ENCODE results near the gene MUTYH. TPM values are rescaled to one million over a fixed set of nuclear protein-coding genes. Genes with fewer than 3 reads are reported as not detected.

MUTYH gene
- polyA plus RNA-seq, 2 donors, result 12.2 to 21.8 TPM

DNA sequence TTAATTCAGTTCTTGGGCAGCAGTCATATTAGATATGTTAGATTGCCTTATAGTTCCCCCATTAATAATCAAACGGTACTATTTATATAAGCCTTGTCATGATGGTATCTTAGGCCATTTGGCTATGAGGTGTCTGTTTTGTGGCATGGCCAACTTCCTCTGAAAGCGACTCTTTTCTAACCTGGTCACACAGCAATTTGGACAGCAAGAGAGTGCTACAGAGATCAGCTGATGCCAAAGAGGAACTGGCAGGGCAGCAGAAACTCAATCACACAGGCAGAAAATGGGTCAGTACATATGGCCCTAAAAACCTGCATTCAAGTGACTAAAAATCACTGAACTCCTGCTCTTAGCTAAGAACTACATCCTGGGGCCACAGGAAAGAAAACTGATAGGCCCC is 13.4 kb upstream of the MUTYH start:
- no peaks in the 10 kb centered on the region for H3K36me3 ChIP-seq (ENCODE audit: control insufficient read depth in 2 of 2, insufficient read depth in 2 of 2, low read length in 1 of 2)
- 67 to 79% methylated on average over 2 of the region's 2 CpGs for WGBS, 2 donors

GRCh38 chr1:45351508-45351907 is 11.3 kb upstream of the MUTYH start:
- Histone ChIP-seq H3K27ac (ENCODE audit: low read depth in 2 of 2, low read length in 1 of 2) (no peak overlapping the region), H3K36me3 (ENCODE audit: control insufficient read depth in 2 of 2, insufficient read depth in 2 of 2, low read length in 1 of 2) (no peaks in the 10 kb centered on the region), H3K4me1 (ENCODE audit: control insufficient read depth in 2 of 2, insufficient read depth in 2 of 2, low read length in 1 of 2) (peaks cover 3 to 7% of the 10 kb centered on the region in 2 donors), H3K27me3 (ENCODE audit: control insufficient read depth in 1 of 2, insufficient read depth in 2 of 2, low read length in 2 of 2) (no peaks in the 10 kb centered on the region), H3K4me3 (ENCODE audit: low read depth in 1 of 2, low read length in 2 of 2) (no peak overlapping the region), H3K9me3 (ENCODE audit: control insufficient read depth in 2 of 2, insufficient read depth in 1 of 2, low read depth in 1 of 2, low read length in 1 of 2) (no peaks in the 10 kb centered on the region)
- 86 to 91% methylated on average over 5 of the region's 5 CpGs for WGBS, 2 donors

More for the DNA sequence above, 13.4 kb upstream of the MUTYH start:
- H3K27me3 ChIP-seq (ENCODE audit: control insufficient read depth in 1 of 2, insufficient read depth in 2 of 2, low read length in 2 of 2), result no peaks in the 10 kb centered on the region
- no peaks in the 10 kb centered on the region for H3K9me3 ChIP-seq (ENCODE audit: control insufficient read depth in 2 of 2, insufficient read depth in 1 of 2, low read depth in 1 of 2, low read length in 1 of 2)
- H3K4me3 ChIP-seq (ENCODE audit: low read depth in 1 of 2, low read length in 2 of 2), result no peak overlapping the region
- H3K4me1 ChIP-seq (ENCODE audit: control insufficient read depth in 2 of 2, insufficient read depth in 2 of 2, low read length in 1 of 2), result no peaks in the 10 kb centered on the region
- no peak overlapping the region for H3K27ac ChIP-seq (ENCODE audit: low read depth in 2 of 2, low read length in 1 of 2)

GRCh38 chr1:45348966-45349677 is 8.9 kb upstream of the MUTYH start:
- Histone ChIP-seq H3K36me3 (ENCODE audit: control insufficient read depth in 2 of 2, insufficient read depth in 2 of 2, low read length in 1 of 2) (peaks cover 4 to 12% of the 10 kb centered on the region in 2 donors), H3K9me3 (ENCODE audit: control insufficient read depth in 2 of 2, insufficient read depth in 1 of 2, low read depth in 1 of 2, low read length in 1 of 2) (no peaks in the 10 kb centered on the region), H3K27ac (ENCODE audit: low read depth in 2 of 2, low read length in 1 of 2) (peak overlapping the region; percentile 75 to 84), H3K27me3 (ENCODE audit: control insufficient read depth in 1 of 2, insufficient read depth in 2 of 2, low read length in 2 of 2) (no peaks in the 10 kb centered on the region), H3K4me3 (ENCODE audit: low read depth in 1 of 2, low read length in 2 of 2) (no peak overlapping the region), H3K4me1 (ENCODE audit: control insufficient read depth in 2 of 2, insufficient read depth in 2 of 2, low read length in 1 of 2) (peaks cover 3 to 7% of the 10 kb centered on the region in 2 donors)
- 27 to 44% methylated on average over 3 of the region's 3 CpGs for WGBS, 2 donors

GRCh38 chr1:45348609-45348965 is 8.3 kb upstream of the MUTYH start:
- Histone ChIP-seq H3K4me1 (ENCODE audit: control insufficient read depth in 2 of 2, insufficient read depth in 2 of 2, low read length in 1 of 2) (peaks cover 3 to 7% of the 10 kb centered on the region in 2 donors), H3K36me3 (ENCODE audit: control insufficient read depth in 2 of 2, insufficient read depth in 2 of 2, low read length in 1 of 2) (peaks cover 5 to 13% of the 10 kb centered on the region in 2 donors), H3K9me3 (ENCODE audit: control insufficient read depth in 2 of 2, insufficient read depth in 1 of 2, low read depth in 1 of 2, low read length in 1 of 2) (no peaks in the 10 kb centered on the region), H3K27ac (ENCODE audit: low read depth in 2 of 2, low read length in 1 of 2) (peak overlapping the region; percentile 75 to 84), H3K27me3 (ENCODE audit: control insufficient read depth in 1 of 2, insufficient read depth in 2 of 2, low read length in 2 of 2) (no peaks in the 10 kb centered on the region), H3K4me3 (ENCODE audit: low read depth in 1 of 2, low read length in 2 of 2) (no peak overlapping the region)
- 16 to 41% methylated on average over 1 of the region's 1 CpG for WGBS, 2 donors

GRCh38 chr1:45348020-45348419 is 7.8 kb upstream of the MUTYH start:
- peaks cover 11 to 16% of the 10 kb centered on the region in 2 donors for H3K36me3 ChIP-seq (ENCODE audit: control insufficient read depth in 2 of 2, insufficient read depth in 2 of 2, low read length in 1 of 2)
- H3K9me3 ChIP-seq (ENCODE audit: control insufficient read depth in 2 of 2, insufficient read depth in 1 of 2, low read depth in 1 of 2, low read length in 1 of 2), result no peaks in the 10 kb centered on the region
- no peak overlapping the region for H3K4me3 ChIP-seq (ENCODE audit: low read depth in 1 of 2, low read length in 2 of 2)
- peak overlapping the region in 1 of 2 donors; percentile 80 for H3K27ac ChIP-seq (ENCODE audit: low read depth in 2 of 2, low read length in 1 of 2)
- no peaks in the 10 kb centered on the region for H3K27me3 ChIP-seq (ENCODE audit: control insufficient read depth in 1 of 2, insufficient read depth in 2 of 2, low read length in 2 of 2)
- 95 to 97% methylated on average over 2 of the region's 2 CpGs for WGBS, 2 donors
- peaks cover 3 to 7% of the 10 kb centered on the region in 2 donors for H3K4me1 ChIP-seq (ENCODE audit: control insufficient read depth in 2 of 2, insufficient read depth in 2 of 2, low read length in 1 of 2)

DNA sequence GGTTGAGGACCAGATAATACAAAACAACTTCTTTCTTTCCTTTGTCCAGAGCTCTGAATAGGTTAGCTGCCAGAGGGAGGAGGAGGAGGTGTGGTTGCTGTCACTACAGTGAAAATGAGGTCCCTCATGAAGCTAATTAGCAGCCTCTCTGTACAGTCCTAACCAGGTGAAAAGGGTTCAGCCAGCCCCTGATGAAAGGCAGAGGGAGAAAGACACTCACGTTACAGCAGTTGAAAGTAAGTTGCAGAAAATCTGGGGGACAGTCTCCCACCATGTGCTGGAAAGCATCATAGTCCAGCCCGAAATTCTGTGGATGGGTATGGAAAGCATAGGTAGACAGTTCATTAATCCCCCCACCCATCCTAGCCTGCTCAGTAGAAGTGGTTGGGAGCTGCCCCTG is 6.2 kb upstream of the MUTYH start:
- no peaks in the 10 kb centered on the region for H3K9me3 ChIP-seq (ENCODE audit: control insufficient read depth in 2 of 2, insufficient read depth in 1 of 2, low read depth in 1 of 2, low read length in 1 of 2)
- H3K4me3 ChIP-seq (ENCODE audit: low read depth in 1 of 2, low read length in 2 of 2), result no peak overlapping the region
- H3K36me3 ChIP-seq (ENCODE audit: control insufficient read depth in 2 of 2, insufficient read depth in 2 of 2, low read length in 1 of 2), result peaks cover 22 to 29% of the 10 kb centered on the region in 2 donors
- WGBS, 2 donors, result 91 to 94% methylated on average over 2 of the region's 2 CpGs
- H3K4me1 ChIP-seq (ENCODE audit: control insufficient read depth in 2 of 2, insufficient read depth in 2 of 2, low read length in 1 of 2), result peaks cover 3 to 7% of the 10 kb centered on the region in 2 donors
- no peak overlapping the region for H3K27ac ChIP-seq (ENCODE audit: low read depth in 2 of 2, low read length in 1 of 2)
- H3K27me3 ChIP-seq (ENCODE audit: control insufficient read depth in 1 of 2, insufficient read depth in 2 of 2, low read length in 2 of 2), result no peaks in the 10 kb centered on the region

- Histone ChIP-seq H3K36me3 (ENCODE audit: control insufficient read depth in 2 of 2, insufficient read depth in 2 of 2, low read length in 1 of 2) (peaks cover 22 to 29% of the 10 kb centered on the region in 2 donors), H3K4me1 (ENCODE audit: control insufficient read depth in 2 of 2, insufficient read depth in 2 of 2, low read length in 1 of 2) (peaks cover 10% of the 10 kb centered on the region in 2 donors), H3K27me3 (ENCODE audit: control insufficient read depth in 1 of 2, insufficient read depth in 2 of 2, low read length in 2 of 2) (no peaks in the 10 kb centered on the region), H3K9me3 (ENCODE audit: control insufficient read depth in 2 of 2, insufficient read depth in 1 of 2, low read depth in 1 of 2, low read length in 1 of 2) (no peaks in the 10 kb centered on the region), H3K4me3 (ENCODE audit: low read depth in 1 of 2, low read length in 2 of 2) (no peak overlapping the region), H3K27ac (ENCODE audit: low read depth in 2 of 2, low read length in 1 of 2) (no peak overlapping the region)
- 93 to 97% methylated on average over 13 of the region's 13 CpGs for whole genome bisulfite sequencing, 2 donors
Measured at GRCh38 chr1:45345014-45345413, 4.8 kb upstream of the MUTYH start.

DNA sequence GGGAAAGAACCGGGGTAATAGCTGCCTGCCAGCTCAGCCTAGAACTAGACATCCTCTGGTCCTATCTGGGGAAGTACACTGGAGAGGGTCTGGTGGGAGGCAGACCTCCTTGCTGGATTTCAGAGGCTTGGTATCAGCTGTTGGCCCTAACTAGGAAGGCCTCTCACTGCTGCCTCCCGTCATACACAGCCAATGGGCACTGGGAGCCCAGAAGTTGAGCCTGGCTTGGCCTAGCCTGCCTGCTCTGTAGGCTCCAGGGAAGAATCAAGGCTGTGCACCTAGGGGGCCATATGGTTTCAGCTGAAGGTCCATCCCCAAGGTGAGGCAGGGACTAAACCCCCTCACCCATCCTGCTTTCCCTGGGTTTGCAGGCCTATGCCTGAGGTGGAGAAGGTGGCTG is 4.3 kb upstream of the MUTYH start:
- no peak overlapping the region for H3K27ac ChIP-seq (ENCODE audit: low read depth in 2 of 2, low read length in 1 of 2)
- no peak overlapping the region for H3K4me3 ChIP-seq (ENCODE audit: low read depth in 1 of 2, low read length in 2 of 2)
- H3K27me3 ChIP-seq (ENCODE audit: control insufficient read depth in 1 of 2, insufficient read depth in 2 of 2, low read length in 2 of 2), result no peaks in the 10 kb centered on the region
- H3K36me3 ChIP-seq (ENCODE audit: control insufficient read depth in 2 of 2, insufficient read depth in 2 of 2, low read length in 1 of 2), result peaks cover 22 to 29% of the 10 kb centered on the region in 2 donors
- H3K4me1 ChIP-seq (ENCODE audit: control insufficient read depth in 2 of 2, insufficient read depth in 2 of 2, low read length in 1 of 2), result peaks cover 10% of the 10 kb centered on the region in 2 donors
- WGBS, 2 donors, result 96 to 100% methylated on average over 2 of the region's 2 CpGs
- H3K9me3 ChIP-seq (ENCODE audit: control insufficient read depth in 2 of 2, insufficient read depth in 1 of 2, low read depth in 1 of 2, low read length in 1 of 2), result no peaks in the 10 kb centered on the region

DNA sequence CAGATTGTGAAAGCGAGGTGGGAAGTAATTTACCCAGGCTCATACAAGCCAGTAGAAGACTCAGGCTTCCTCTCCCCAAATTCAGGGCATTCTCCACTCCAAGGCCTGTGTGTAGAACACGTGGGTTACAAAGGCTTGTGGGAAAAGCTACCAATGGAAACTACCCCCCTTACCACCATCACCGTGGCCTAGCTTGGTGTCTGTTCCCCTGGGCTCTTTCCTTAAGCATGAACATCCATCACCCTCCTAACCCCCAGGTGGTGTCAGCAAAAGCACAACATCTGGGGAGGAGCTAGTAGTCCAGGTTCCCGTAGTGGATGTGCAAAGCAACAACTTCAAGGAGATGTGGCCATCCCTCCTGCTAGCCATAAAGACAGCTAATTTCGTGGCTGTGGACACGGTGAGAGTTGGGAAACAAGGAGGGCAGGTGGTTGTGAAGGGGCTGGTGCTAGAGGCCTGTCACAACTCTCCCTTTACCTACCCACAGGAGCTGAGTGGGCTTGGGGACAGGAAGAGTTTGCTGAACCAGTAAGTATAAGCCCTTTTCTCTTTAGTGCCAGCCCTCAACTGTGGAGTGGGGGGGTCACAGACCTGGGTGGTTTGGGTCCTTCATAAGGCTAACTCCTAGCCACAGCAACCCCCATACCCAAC is 701 bp upstream of the MUTYH start:
- no peaks in the 10 kb centered on the region for H3K9me3 ChIP-seq (ENCODE audit: control insufficient read depth in 2 of 2, insufficient read depth in 1 of 2, low read depth in 1 of 2, low read length in 1 of 2)

More for the DNA sequence above, 701 bp upstream of the MUTYH start:
- Histone ChIP-seq H3K36me3 (ENCODE audit: control insufficient read depth in 2 of 2, insufficient read depth in 2 of 2, low read length in 1 of 2) (peaks cover 22 to 29% of the 10 kb centered on the region in 2 donors), H3K27me3 (ENCODE audit: control insufficient read depth in 1 of 2, insufficient read depth in 2 of 2, low read length in 2 of 2) (no peaks in the 10 kb centered on the region), H3K4me3 (ENCODE audit: low read depth in 1 of 2, low read length in 2 of 2) (peak overlapping the region; percentile 70 to 86), H3K4me1 (ENCODE audit: control insufficient read depth in 2 of 2, insufficient read depth in 2 of 2, low read length in 1 of 2) (peaks cover 3 to 6% of the 10 kb centered on the region in 2 donors), H3K27ac (ENCODE audit: low read depth in 2 of 2, low read length in 1 of 2) (peak overlapping the region in 1 of 2 donors; percentile 99)
- WGBS, 2 donors, result 25 to 31% methylated on average over 6 of the region's 6 CpGs
